Smooth muscle cell (in vitro differentiated cells): ENCODE results near the gene STAT5A. TPM values are rescaled to one million over a fixed set of nuclear protein-coding genes. Genes with fewer than 3 reads are reported as not detected.

Experiments
- DNase-seq: peaks from one replicate; lab custom pipeline; 2025; ENCODE audit not compliant: unreplicated experiment; lab: John Stamatoyannopoulos, UW
- H2AFZ ChIP-seq: fragments of 200-600 bp; sonication (generic); 2 replicates; pipeline ENCODE4 v1.6.0; 2016; ENCODE audit warnings: antibody characterized with exemption, low read depth, mild to moderate bottlenecking
- H3F3A ChIP-seq: fragments of 200-600 bp; sonication (generic); 2 replicates; pipeline ENCODE4 v1.6.0; 2017; ENCODE audit warnings: antibody characterized with exemption, low read depth
- H3K27ac ChIP-seq: fragments of 200-600 bp; sonication (generic); 2 replicates; pipeline ENCODE4 v1.5.1; 2016; ENCODE audit warnings: low read depth, mild to moderate bottlenecking
- H3K27me3 ChIP-seq: fragments of 200-600 bp; sonication (generic); 2 replicates; pipeline ENCODE4 v1.6.1; 2016; ENCODE audit warnings: low read depth, mild to moderate bottlenecking
- H3K36me3 ChIP-seq: fragments of 200-600 bp; sonication (generic); 2 replicates; pipeline ENCODE4 v1.5.1; 2016; ENCODE audit warnings: low read depth
- H3K4me1 ChIP-seq: fragments of 200-600 bp; sonication (generic); 2 replicates; pipeline ENCODE4 v1.5.1; 2016; ENCODE audit warnings: low read depth
- H3K4me2 ChIP-seq: fragments of 200-600 bp; sonication (generic); 2 replicates; pipeline ENCODE4 v1.6.0; 2016; ENCODE audit warnings: mild to moderate bottlenecking
- H3K4me3 ChIP-seq: fragments of 200-600 bp; sonication (generic); 2 replicates; pipeline ENCODE4 v1.5.1; 2016; ENCODE audit warnings: mild to moderate bottlenecking
- H3K79me2 ChIP-seq: fragments of 200-600 bp; sonication (generic); 2 replicates; pipeline ENCODE4 v1.6.0; 2016; ENCODE audit warnings: low read depth, mild to moderate bottlenecking
- H3K9ac ChIP-seq: fragments of 200-600 bp; sonication (generic); 2 replicates; pipeline ENCODE4 v1.6.0; 2016; ENCODE audit warnings: low read depth
- H3K9me3 ChIP-seq: fragments of 200-600 bp; sonication (generic); replicated peaks from 2 replicates; pipeline ENCODE4 v1.5.1; 2016; ENCODE audit warnings: low read depth
- H4K20me1 ChIP-seq: fragments of 200-600 bp; sonication (generic); 2 replicates; pipeline ENCODE4 v1.6.0; 2016; ENCODE audit warnings: low read depth
- CTCF ChIP-seq: fragments of 200-600 bp; sonication (generic); IDR thresholded peaks from 2 replicates; pipeline ENCODE4 v1.5.1; 2017; ENCODE audit warnings: borderline replicate concordance, mild to moderate bottlenecking, antibody characterized with exemption; ENCODE audit not compliant: insufficient read depth, poor library complexity, severe bottlenecking
- WGBS: methylation state at CpG from one replicate; pipeline ENCODE4 v1.1.7; 2016; ENCODE audit warnings: low lambda C conversion rate; 5-methylcytosine and 5-hydroxymethylcytosine counted together
- polyA plus RNA-seq: library from polyadenylated mRNA; unstranded; fragments of >200 nt; fragmentation: Nextera tagmentation; extraction: Ambion mirVana; gene quantifications from 2 replicates; pipeline ENCODE4 v1.2.1, GENCODE V29; 2016
- total RNA-seq: library from RNA; depleted of rRNA; stranded (reverse); fragments of >200 nt; gene quantifications from 2 replicates; pipeline ENCODE4 v1.2.3, GENCODE V29; 2014

Gene STAT5A
- total and polyA plus RNA-seq, 2 experiments from 2014 or later: 1.7 to 3.2 TPM

- Histone ChIP-seq H3K27ac (no peak overlapping the region), H3K27me3 (no peaks in the 10 kb centered on the region), H3K36me3 (no peaks in the 10 kb centered on the region), H3K9ac (no peak overlapping the region), H3K9me3 (no peaks in the 10 kb centered on the region), H2AFZ (no peak overlapping the region), H4K20me1 (peaks cover 9% of the 10 kb centered on the region), H3F3A (no peaks in the 10 kb centered on the region), H3K4me1 (peaks cover 19% of the 10 kb centered on the region), H3K4me2 (peak overlapping the region; percentile 99), H3K4me3 (peak overlapping the region; percentile 89), H3K79me2 (peaks cover 34% of the 10 kb centered on the region)
- WGBS: 67% methylated on average over 6 of the region's 6 CpGs
- TF ChIP-seq CTCF: no peak
- DNase-seq: no peak
Observed at GRCh38 chr17:42277342-42277712, 11.0 kb upstream of the STAT5A start.

GRCh38 chr17:42279776-42280630 lies 8.3 kb upstream of the STAT5A start:
- Histone ChIP-seq H2AFZ (no peak overlapping the region), H3K9me3 (no peaks in the 10 kb centered on the region), H3K27me3 (no peaks in the 10 kb centered on the region), H3K4me2 (no peak overlapping the region), H3K4me1 (peaks cover 10% of the 10 kb centered on the region), H3K9ac (no peak overlapping the region), H3K27ac (no peak overlapping the region), H3K4me3 (no peak overlapping the region), H3K36me3 (no peaks in the 10 kb centered on the region), H3F3A (no peaks in the 10 kb centered on the region), H4K20me1 (peaks cover 1% of the 10 kb centered on the region), H3K79me2 (peaks cover 8% of the 10 kb centered on the region)
- no peak for TF ChIP-seq CTCF
- WGBS: 87% methylated on average over 4 of the region's 4 CpGs
- DNase-seq: no peak

- Histone ChIP-seq H3K4me1 (peaks cover 7% of the 10 kb centered on the region), H3K9ac (no peak overlapping the region), H3K4me3 (no peak overlapping the region), H3F3A (no peaks in the 10 kb centered on the region), H3K79me2 (no peaks in the 10 kb centered on the region), H4K20me1 (no peaks in the 10 kb centered on the region), H3K27ac (no peak overlapping the region), H3K4me2 (no peak overlapping the region), H3K36me3 (no peaks in the 10 kb centered on the region), H3K27me3 (no peaks in the 10 kb centered on the region), H2AFZ (no peak overlapping the region), H3K9me3 (no peaks in the 10 kb centered on the region)
- TF ChIP-seq CTCF: no peak
- DNase-seq: no peak
- 83% methylated on average over 7 of the region's 7 CpGs for WGBS
Observed at GRCh38 chr17:42281571-42282096, 6.7 kb upstream of the STAT5A start.
